Measurements from ENCODE around the gene GNL2. TPM values are rescaled to one million over a fixed set of nuclear protein-coding genes. Genes with fewer than 3 reads are reported as not detected.
A peak's percentile ranks its signal among the peaks of the same experiment; 100 is the strongest.

GNL2 gene
- total and polyA plus RNA-seq, 2 experiments from 2014 or later: 38.6 to 55.9 TPM

GRCh38 chr1:37633938-37634243 is 38.2 kb upstream of the GNL2 start:
- Histone ChIP-seq H3K4me3 (no peak overlapping the region), H3K36me3 (no peaks in the 10 kb centered on the region), H3K27ac (no peak overlapping the region), H3K9me3 (ENCODE audit: low read depth) (no peaks in the 10 kb centered on the region), H3K4me1 (ENCODE audit: low read depth) (no peaks in the 10 kb centered on the region), H3K27me3 (peaks cover 100% of the 10 kb centered on the region)
- no peak for DNase-seq (ENCODE audit: low read depth in 1 of 2, low spot score in 1 of 2)
- TF ChIP-seq CTCF (IDR thresholded peaks at IDR 0.05; ENCODE audit: low read depth, low read length): no peak

- no peak for TF ChIP-seq CTCF (IDR thresholded peaks at IDR 0.05; ENCODE audit: low read depth, low read length)
- Histone ChIP-seq H3K27me3 (peaks cover 100% of the 10 kb centered on the region), H3K9me3 (ENCODE audit: low read depth) (no peaks in the 10 kb centered on the region), H3K36me3 (no peaks in the 10 kb centered on the region), H3K27ac (no peak overlapping the region), H3K4me3 (no peak overlapping the region), H3K4me1 (ENCODE audit: low read depth) (no peaks in the 10 kb centered on the region)
- peak in 1 of 2 donors; percentile 8 for DNase-seq (ENCODE audit: low read depth in 1 of 2, low spot score in 1 of 2)
Observed at GRCh38 chr1:37633040-37633937, 37.6 kb upstream of the GNL2 start.

GRCh38 chr1:37631036-37631435 is 35.3 kb upstream of the GNL2 start:
- no peaks in the 10 kb centered on the region for H3K36me3 ChIP-seq
- no peak for TF ChIP-seq CTCF (IDR thresholded peaks at IDR 0.05; ENCODE audit: low read depth, low read length)
- H3K9me3 ChIP-seq (ENCODE audit: low read depth): no peaks in the 10 kb centered on the region
- no peak overlapping the region for H3K27ac ChIP-seq
- H3K27me3 ChIP-seq: peaks cover 100% of the 10 kb centered on the region
- H3K4me3 ChIP-seq: no peak overlapping the region
- H3K4me1 ChIP-seq (ENCODE audit: low read depth): no peaks in the 10 kb centered on the region
- DNase-seq (ENCODE audit: low read depth in 1 of 2, low spot score in 1 of 2): no peak

GRCh38 chr1:37630426-37631028 is 34.8 kb upstream of the GNL2 start:
- H3K4me3 ChIP-seq: no peak overlapping the region
- no peaks in the 10 kb centered on the region for H3K9me3 ChIP-seq (ENCODE audit: low read depth)
- no peaks in the 10 kb centered on the region for H3K4me1 ChIP-seq (ENCODE audit: low read depth)
- H3K27me3 ChIP-seq: peaks cover 99% of the 10 kb centered on the region
- TF ChIP-seq CTCF (IDR thresholded peaks at IDR 0.05; ENCODE audit: low read depth, low read length): no peak
- no peak overlapping the region for H3K27ac ChIP-seq
- no peak for DNase-seq (ENCODE audit: low read depth in 1 of 2, low spot score in 1 of 2)
- H3K36me3 ChIP-seq: no peaks in the 10 kb centered on the region

- Histone ChIP-seq H3K9me3 (ENCODE audit: low read depth) (no peaks in the 10 kb centered on the region), H3K27ac (no peak overlapping the region), H3K27me3 (peaks cover 97% of the 10 kb centered on the region), H3K4me1 (ENCODE audit: low read depth) (no peaks in the 10 kb centered on the region), H3K36me3 (no peaks in the 10 kb centered on the region), H3K4me3 (no peak overlapping the region)
- DNase-seq (ENCODE audit: low read depth in 1 of 2, low spot score in 1 of 2): no peak
- no peak for TF ChIP-seq CTCF (IDR thresholded peaks at IDR 0.05; ENCODE audit: low read depth, low read length)
Observed at GRCh38 chr1:37629726-37630425, 34.1 kb upstream of the GNL2 start.

Measured in cardiac muscle cell (in vitro differentiated cells and primary cell).